Thyroid gland (tissue), 4 donors: ENCODE results near the gene GMEB2. TPM values are rescaled to one million over a fixed set of nuclear protein-coding genes. Genes with fewer than 3 reads are reported as not detected.
A peak's percentile ranks its signal among the peaks of the same experiment; 100 is the strongest.

Experiments
- DNase-seq, 2 donors: peaks; one replicate each; pipeline ENCODE4 v3.0.0-alpha.2; 2019
- H3K27ac ChIP-seq, 3 donors: fragments of 200-600 bp; sonication (generic); 1 replicate in 2 of 3; 2 replicates in 1 of 3; pipeline ENCODE4 v1.5.1; 2016 to 2019; ENCODE audit warnings: mild to moderate bottlenecking in 1 of 3, moderate library complexity in 1 of 3
- H3K27me3 ChIP-seq: fragments of 200-600 bp; sonication (generic); one replicate; pipeline ENCODE4 v1.5.1; 2019
- H3K36me3 ChIP-seq, 2 donors: fragments of 200-600 bp; sonication (generic); one replicate each; pipeline ENCODE4 v1.5.1; 2016 to 2019
- H3K4me1 ChIP-seq, 2 donors: fragments of 200-600 bp; sonication (generic); one replicate each; pipeline ENCODE4 v1.5.1; 2017 to 2019
- H3K4me3 ChIP-seq, 3 donors: fragments of 200-600 bp; sonication (generic); replicated peaks in 1 of 3; 1 replicate in 2 of 3; 2 replicates in 1 of 3; pipeline ENCODE4 v1.5.1; 2016; ENCODE audit warnings: mild to moderate bottlenecking in 1 of 3
- H3K9me3 ChIP-seq: fragments of 200-600 bp; sonication (generic); one replicate; pipeline ENCODE4 v1.5.1; 2017
- POLR2A ChIP-seq, 2 donors: fragments of 450-650 bp; IDR thresholded peaks; one replicate each; pipeline ENCODE4 v1.6.1; 2017; ENCODE audit warnings: antibody characterized with exemption in 2 of 2, mild to moderate bottlenecking in 2 of 2, moderate library complexity in 1 of 2
- WGBS, 2 donors: methylation state at CpG; one replicate each; pipeline ENCODE4 v1.1.5; 2017; 5-methylcytosine and 5-hydroxymethylcytosine counted together
- intact Hi-C: fragments of 100-400 bp; cut with DNase I; formaldehyde crosslinking; loops from one replicate; pipeline ENCODE4 v1.15.1; 2023
- total RNA-seq, 4 donors: library from RNA; depleted of rRNA; stranded (reverse); fragments of >200 nt; gene quantifications; one replicate each; pipeline ENCODE4 v1.2.3, GENCODE V29; 2016
- TF ChIP-seq, protein P1 (sequence below), 6 experiments: fragments of 200-600 bp in 3 of 6; fragments of 450-650 bp in 3 of 6; sonication (generic) in 3 of 6; IDR thresholded peaks; one replicate each; pipeline ENCODE4 v1.5.1; 2016 to 2019; ENCODE audit warnings: antibody characterized with exemption in 6 of 6, mild to moderate bottlenecking in 2 of 6, inconsistent platforms in 1 of 6, moderate library complexity in 1 of 6

GMEB2 gene
- total RNA-seq, 4 donors from 2014 or later: 23.1 to 34.9 (median 29.9) TPM

DNA sequence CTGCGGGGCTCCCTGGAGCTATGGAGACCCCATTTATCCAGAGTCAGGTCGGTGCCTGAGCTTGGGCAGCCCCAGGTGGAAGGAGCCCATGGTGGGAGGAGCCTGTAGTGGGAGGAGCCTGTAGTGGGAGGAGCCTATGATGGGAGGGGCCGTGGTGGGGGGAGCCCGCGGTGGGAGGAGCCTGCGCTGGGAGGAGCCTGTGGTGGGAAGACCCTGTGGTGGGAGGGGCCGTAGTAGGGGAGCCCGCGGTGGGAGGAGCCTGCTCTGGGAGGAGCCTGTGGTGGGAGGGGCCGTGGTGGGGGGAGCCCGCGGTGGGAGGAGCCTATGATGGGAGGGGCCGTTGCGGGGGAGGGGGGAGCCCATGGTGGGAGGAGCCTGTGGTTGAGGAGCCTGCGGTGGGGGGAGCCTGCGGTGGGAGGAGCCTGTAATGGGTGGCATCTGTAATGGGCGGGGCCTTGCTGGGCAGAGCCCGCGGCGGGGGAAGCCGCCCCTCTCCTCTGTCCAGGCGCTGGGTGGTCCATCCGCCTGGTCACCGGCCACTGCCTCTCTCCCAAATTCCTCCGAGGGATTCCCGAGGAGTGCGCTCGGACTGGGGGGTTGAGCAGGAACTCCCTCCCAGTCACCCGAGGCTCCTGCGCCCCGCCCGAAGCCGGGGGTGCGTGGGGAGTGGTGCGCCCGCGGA, 73.5 kb downstream of the GMEB2 start:
- H3K4me3 ChIP-seq: peak overlapping the region in 2 of 3 donors; percentile 50 to 79
- no peaks in the 10 kb centered on the region for H3K9me3 ChIP-seq
- H3K27ac ChIP-seq: no peak overlapping the region
- DNase-seq: peak; percentile 62 to 64
- no peaks in the 10 kb centered on the region for H3K27me3 ChIP-seq
- H3K4me1 ChIP-seq: peaks cover 9 to 13% of the 10 kb centered on the region in 2 donors
- WGBS, 2 donors: 1 to 2% methylated on average over 14 to 15 of the region's 37 CpGs
- no peaks in the 10 kb centered on the region for H3K36me3 ChIP-seq
- intact Hi-C loops: no loop called here
- TF ChIP-seq POLR2A (IDR thresholded peaks at IDR 0.05): peak in 1 of 2 donors; percentile 24
- TF ChIP-seq, protein P1, sequence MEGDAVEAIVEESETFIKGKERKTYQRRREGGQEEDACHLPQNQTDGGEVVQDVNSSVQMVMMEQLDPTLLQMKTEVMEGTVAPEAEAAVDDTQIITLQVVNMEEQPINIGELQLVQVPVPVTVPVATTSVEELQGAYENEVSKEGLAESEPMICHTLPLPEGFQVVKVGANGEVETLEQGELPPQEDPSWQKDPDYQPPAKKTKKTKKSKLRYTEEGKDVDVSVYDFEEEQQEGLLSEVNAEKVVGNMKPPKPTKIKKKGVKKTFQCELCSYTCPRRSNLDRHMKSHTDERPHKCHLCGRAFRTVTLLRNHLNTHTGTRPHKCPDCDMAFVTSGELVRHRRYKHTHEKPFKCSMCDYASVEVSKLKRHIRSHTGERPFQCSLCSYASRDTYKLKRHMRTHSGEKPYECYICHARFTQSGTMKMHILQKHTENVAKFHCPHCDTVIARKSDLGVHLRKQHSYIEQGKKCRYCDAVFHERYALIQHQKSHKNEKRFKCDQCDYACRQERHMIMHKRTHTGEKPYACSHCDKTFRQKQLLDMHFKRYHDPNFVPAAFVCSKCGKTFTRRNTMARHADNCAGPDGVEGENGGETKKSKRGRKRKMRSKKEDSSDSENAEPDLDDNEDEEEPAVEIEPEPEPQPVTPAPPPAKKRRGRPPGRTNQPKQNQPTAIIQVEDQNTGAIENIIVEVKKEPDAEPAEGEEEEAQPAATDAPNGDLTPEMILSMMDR (IDR thresholded peaks at IDR 0.05): no peak

- intact Hi-C loops: no loop called here
- peaks cover 9 to 13% of the 10 kb centered on the region in 2 donors for H3K4me1 ChIP-seq
- no peaks in the 10 kb centered on the region for H3K9me3 ChIP-seq
- DNase-seq: no peak
- WGBS, 2 donors: 41 to 45% methylated on average over 13 to 15 of the region's 15 CpGs
- H3K4me3 ChIP-seq: no peak overlapping the region
- TF ChIP-seq, protein P1 (IDR thresholded peaks at IDR 0.05): no peak
- no peak for TF ChIP-seq POLR2A (IDR thresholded peaks at IDR 0.05)
- H3K27me3 ChIP-seq: no peaks in the 10 kb centered on the region
- no peak overlapping the region for H3K27ac ChIP-seq
- no peaks in the 10 kb centered on the region for H3K36me3 ChIP-seq
These were observed 74.2 kb downstream of the GMEB2 start for GRCh38 chr20:63552481-63553249.

GRCh38 chr20:63551068-63551467, 75.8 kb downstream of the GMEB2 start:
- no peak overlapping the region for H3K27ac ChIP-seq
- no peaks in the 10 kb centered on the region for H3K9me3 ChIP-seq
- no peaks in the 10 kb centered on the region for H3K36me3 ChIP-seq
- intact Hi-C loops: no loop called here
- H3K4me3 ChIP-seq: no peak overlapping the region
- no peak for TF ChIP-seq POLR2A (IDR thresholded peaks at IDR 0.05)
- TF ChIP-seq, protein P1 (IDR thresholded peaks at IDR 0.05): no peak
- H3K27me3 ChIP-seq: no peaks in the 10 kb centered on the region
- peaks cover 9 to 13% of the 10 kb centered on the region in 2 donors for H3K4me1 ChIP-seq
- DNase-seq: no peak
- WGBS, 2 donors: 53 to 59% methylated on average over 8 to 9 of the region's 9 CpGs

- H3K27me3 ChIP-seq: no peaks in the 10 kb centered on the region
- TF ChIP-seq, protein P1 (IDR thresholded peaks at IDR 0.05): no peak
- TF ChIP-seq POLR2A (IDR thresholded peaks at IDR 0.05): no peak
- H3K27ac ChIP-seq: no peak overlapping the region
- intact Hi-C loops: no loop called here
- no peaks in the 10 kb centered on the region for H3K9me3 ChIP-seq
- no peak for DNase-seq
- WGBS, 2 donors: 91 to 93% methylated on average over 17 to 18 of the region's 18 CpGs
- no peak overlapping the region for H3K4me3 ChIP-seq
- no peaks in the 10 kb centered on the region for H3K36me3 ChIP-seq
- H3K4me1 ChIP-seq: peaks cover 9 to 13% of the 10 kb centered on the region in 2 donors
These were observed 77.1 kb downstream of the GMEB2 start for GRCh38 chr20:63549679-63550282.
